ENCODE measurements around the gene FLT3. TPM values are rescaled to one million over a fixed set of nuclear protein-coding genes. Genes with fewer than 3 reads are reported as not detected.
"Not testable (repeated sequence)": the region's sequence is repeated elsewhere in the genome, so short reads cannot be mapped to it uniquely, and the experiment has no call there.

FLT3 gene
- total RNA-seq, 4 donors from 2014 or later: 0.55 to 0.95 TPM; not detected in 2

DNA sequence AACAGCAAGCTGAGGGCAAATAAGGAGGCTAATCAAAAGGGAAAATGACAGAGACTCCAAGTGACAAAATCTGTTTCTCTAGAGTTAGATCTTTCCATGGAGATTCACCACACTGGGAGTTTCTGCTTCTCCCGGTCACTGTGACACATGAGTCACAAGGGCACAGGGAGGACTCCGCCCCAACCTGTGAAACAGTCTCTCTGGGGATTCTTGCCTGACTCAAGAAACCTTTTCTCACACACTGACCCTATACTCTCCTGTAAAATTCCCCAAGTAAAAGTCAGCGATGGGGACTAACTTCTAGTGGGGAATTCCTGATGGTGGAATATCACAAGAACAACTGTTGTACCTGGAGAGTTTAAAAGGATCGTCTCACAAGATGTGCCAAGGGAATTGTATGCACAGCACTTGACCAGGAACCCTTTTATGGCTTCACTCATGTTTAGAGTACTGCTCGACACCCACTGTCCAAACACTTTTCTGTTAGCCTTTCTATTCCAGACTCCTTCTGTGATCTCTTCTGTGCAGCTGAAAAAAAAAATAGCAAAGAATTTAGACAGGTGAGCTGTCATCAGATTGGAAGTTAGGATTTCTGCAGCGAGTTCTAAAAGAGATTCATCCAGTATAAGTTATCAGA lies 65.1 kb downstream of the FLT3 start:
- Histone ChIP-seq H3K36me3 (no peaks in the 10 kb centered on the region), H3K9me3 (no peaks in the 10 kb centered on the region), H3K27ac (peak overlapping the region in 1 of 4 donors; percentile 16), H3K4me3 (no peak overlapping the region), H3K4me1 (no peaks in the 10 kb centered on the region), H3K27me3 (no peaks in the 10 kb centered on the region)
- DNase-seq: peak; percentile 22
- intact Hi-C loops (cut with DNase I; ENCODE audit: low total_unique reads) (no loop called here), in situ Hi-C loops (cut with MboI; ENCODE audit: low pct_ligation_motif_present in 1 of 4, low pct_unique_long_range_greater_than_20kb in 1 of 4, low sequenced_read_pairs in 3 of 4) (no loop called here)
- WGBS, 2 donors (ENCODE audit: low coverage in 1 of 2): 33 to 40% methylated on average over 4 to 6 of the region's 6 CpGs
- TF ChIP-seq EP300 (IDR thresholded peaks at IDR 0.05; ENCODE audit: low read depth) (no peak), POLR2AphosphoS5 (IDR thresholded peaks at IDR 0.05) (no peak), POLR2A (IDR thresholded peaks at IDR 0.05) (no peak)
- TF ChIP-seq, protein P1, sequence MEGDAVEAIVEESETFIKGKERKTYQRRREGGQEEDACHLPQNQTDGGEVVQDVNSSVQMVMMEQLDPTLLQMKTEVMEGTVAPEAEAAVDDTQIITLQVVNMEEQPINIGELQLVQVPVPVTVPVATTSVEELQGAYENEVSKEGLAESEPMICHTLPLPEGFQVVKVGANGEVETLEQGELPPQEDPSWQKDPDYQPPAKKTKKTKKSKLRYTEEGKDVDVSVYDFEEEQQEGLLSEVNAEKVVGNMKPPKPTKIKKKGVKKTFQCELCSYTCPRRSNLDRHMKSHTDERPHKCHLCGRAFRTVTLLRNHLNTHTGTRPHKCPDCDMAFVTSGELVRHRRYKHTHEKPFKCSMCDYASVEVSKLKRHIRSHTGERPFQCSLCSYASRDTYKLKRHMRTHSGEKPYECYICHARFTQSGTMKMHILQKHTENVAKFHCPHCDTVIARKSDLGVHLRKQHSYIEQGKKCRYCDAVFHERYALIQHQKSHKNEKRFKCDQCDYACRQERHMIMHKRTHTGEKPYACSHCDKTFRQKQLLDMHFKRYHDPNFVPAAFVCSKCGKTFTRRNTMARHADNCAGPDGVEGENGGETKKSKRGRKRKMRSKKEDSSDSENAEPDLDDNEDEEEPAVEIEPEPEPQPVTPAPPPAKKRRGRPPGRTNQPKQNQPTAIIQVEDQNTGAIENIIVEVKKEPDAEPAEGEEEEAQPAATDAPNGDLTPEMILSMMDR (IDR thresholded peaks at IDR 0.05): no peak

DNA sequence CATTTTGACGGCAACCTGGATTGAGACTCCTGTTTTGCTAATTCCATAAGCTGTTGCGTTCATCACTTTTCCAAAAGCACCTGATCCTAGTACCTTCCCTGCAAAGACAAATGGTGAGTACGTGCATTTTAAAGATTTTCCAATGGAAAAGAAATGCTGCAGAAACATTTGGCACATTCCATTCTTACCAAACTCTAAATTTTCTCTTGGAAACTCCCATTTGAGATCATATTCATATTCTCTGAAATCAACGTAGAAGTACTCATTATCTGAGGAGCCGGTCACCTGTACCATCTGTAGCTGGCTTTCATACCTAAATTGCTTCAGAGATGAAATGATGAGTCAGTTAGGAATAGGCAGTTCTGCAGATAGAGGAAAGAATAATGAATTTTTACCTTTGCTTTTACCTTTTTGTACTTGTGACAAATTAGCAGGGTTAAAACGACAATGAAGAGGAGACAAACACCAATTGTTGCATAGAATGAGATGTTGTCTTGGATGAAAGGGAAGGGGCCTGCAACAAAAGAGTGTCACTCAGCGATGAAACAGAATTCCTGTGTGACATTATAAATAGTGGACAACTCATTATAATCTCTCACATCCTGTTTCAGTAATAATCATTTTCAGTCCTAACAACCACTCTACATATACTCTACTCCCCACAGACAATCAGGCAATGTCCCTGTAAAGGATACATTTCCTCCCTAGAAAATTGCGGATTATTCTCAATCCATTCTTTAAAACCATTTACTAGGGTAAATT lies 66.3 kb downstream of the FLT3 start:
- in situ Hi-C loops (cut with MboI; ENCODE audit: low pct_ligation_motif_present in 1 of 4, low pct_unique_long_range_greater_than_20kb in 1 of 4, low sequenced_read_pairs in 3 of 4) (no loop called here), intact Hi-C loops (cut with DNase I; ENCODE audit: low total_unique reads) (no loop called here)
- H3K4me3 ChIP-seq: no peak overlapping the region
- H3K36me3 ChIP-seq: no peaks in the 10 kb centered on the region
- no peaks in the 10 kb centered on the region for H3K9me3 ChIP-seq
- TF ChIP-seq POLR2AphosphoS5 (IDR thresholded peaks at IDR 0.05) (no peak), POLR2A (IDR thresholded peaks at IDR 0.05) (no peak), EP300 (IDR thresholded peaks at IDR 0.05; ENCODE audit: low read depth) (no peak)
- TF ChIP-seq, protein P1 (IDR thresholded peaks at IDR 0.05): no peak
- H3K27me3 ChIP-seq: no peaks in the 10 kb centered on the region
- DNase-seq: no peak
- no peaks in the 10 kb centered on the region for H3K4me1 ChIP-seq
- H3K27ac ChIP-seq: no peak overlapping the region
- 87 to 91% methylated on average over 8 of the region's 8 CpGs for WGBS, 2 donors (ENCODE audit: low coverage in 1 of 2)

DNA sequence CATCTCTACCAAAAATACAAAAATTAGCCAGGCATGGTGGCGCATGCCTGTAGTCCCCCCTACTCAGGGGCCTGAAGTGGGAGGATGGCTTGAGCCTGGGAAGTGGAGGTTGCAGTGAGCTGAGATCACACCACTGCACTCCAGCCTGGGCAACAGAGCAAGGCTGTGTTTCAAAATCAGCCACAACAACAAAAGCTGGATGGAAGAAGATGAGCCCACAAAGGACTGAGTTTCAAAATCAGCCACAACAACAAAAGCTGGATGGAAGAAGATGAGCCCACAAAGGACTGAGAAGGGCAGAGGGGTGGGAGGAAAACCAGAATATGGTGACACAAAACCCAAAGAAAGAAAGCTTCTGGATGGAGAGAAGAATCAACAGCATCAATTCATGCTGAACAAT lies 67.9 kb downstream of the FLT3 start:
- WGBS, 2 donors (ENCODE audit: low coverage in 1 of 2): 100% methylated on average over 1 of the region's 1 CpG; no CpG with 5 or more reads in 1 of the 2 donors
- H3K4me1 ChIP-seq; H3K4me3 ChIP-seq; in situ Hi-C loops (cut with MboI; ENCODE audit: low pct_ligation_motif_present in 1 of 4, low pct_unique_long_range_greater_than_20kb in 1 of 4, low sequenced_read_pairs in 3 of 4); DNase-seq; H3K36me3 ChIP-seq; H3K9me3 ChIP-seq; H3K27ac ChIP-seq; H3K27me3 ChIP-seq; intact Hi-C loops (cut with DNase I; ENCODE audit: low total_unique reads): not testable (repeated sequence)

DNA sequence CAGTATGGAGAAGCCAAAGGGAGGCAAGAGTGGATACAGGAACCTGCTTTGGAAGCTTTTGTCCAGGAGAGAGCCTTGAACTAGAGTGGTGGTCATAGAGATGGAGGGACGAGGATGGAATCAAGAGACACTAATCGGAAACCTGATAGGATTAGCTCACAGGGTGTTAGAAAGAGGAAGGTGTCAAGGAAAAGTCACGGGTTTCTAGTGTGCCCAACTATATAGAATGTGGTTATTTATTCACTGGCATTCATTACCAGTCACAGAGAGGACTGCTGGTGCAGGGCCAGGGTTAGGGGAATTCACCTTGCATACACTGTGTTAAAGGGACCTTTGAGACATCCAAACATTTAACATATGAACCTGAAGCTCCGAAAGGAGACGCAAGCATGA lies 68.5 kb downstream of the FLT3 start:
- 61 to 88% methylated on average over 5 of the region's 5 CpGs for WGBS, 2 donors (ENCODE audit: low coverage in 1 of 2)
- H3K9me3 ChIP-seq: no peaks in the 10 kb centered on the region
- TF ChIP-seq, protein P1 (IDR thresholded peaks at IDR 0.05): no peak
- no peak for TF ChIP-seq EP300 (IDR thresholded peaks at IDR 0.05; ENCODE audit: low read depth)
- TF ChIP-seq POLR2AphosphoS5 (IDR thresholded peaks at IDR 0.05): no peak
- no peak for TF ChIP-seq POLR2A (IDR thresholded peaks at IDR 0.05)
- intact Hi-C loops (cut with DNase I; ENCODE audit: low total_unique reads) (no loop called here), in situ Hi-C loops (cut with MboI; ENCODE audit: low pct_ligation_motif_present in 1 of 4, low pct_unique_long_range_greater_than_20kb in 1 of 4, low sequenced_read_pairs in 3 of 4) (no loop called here)
- no peaks in the 10 kb centered on the region for H3K27me3 ChIP-seq
- H3K27ac ChIP-seq: no peak overlapping the region
- no peak overlapping the region for H3K4me3 ChIP-seq
- DNase-seq: no peak
- H3K36me3 ChIP-seq: no peaks in the 10 kb centered on the region
- H3K4me1 ChIP-seq: no peaks in the 10 kb centered on the region
